Activated T-cell treated with anti-CD3 and anti-CD28 coated beads for 4 hours (primary cell): ENCODE results near the gene BIRC7.
"Not testable (repeated sequence)": the region's sequence is repeated elsewhere in the genome, so short reads cannot be mapped to it uniquely, and the experiment has no call there.

Experiments used
- DNase-seq: peaks from one replicate; pipeline ENCODE4 v3.0.0-alpha.2; 2020

BIRC7 gene

GRCh38 chr20:63249891-63250290 lies 14.2 kb downstream of the BIRC7 start:
- DNase-seq = no peak

- DNase-seq = not testable (repeated sequence)
These were observed 15.6 kb downstream of the BIRC7 start for GRCh38 chr20:63251350-63251749.

- DNase-seq = no peak
These were observed 16.6 kb downstream of the BIRC7 start for GRCh38 chr20:63252284-63252711.

GRCh38 chr20:63253065-63253437 lies 17.3 kb downstream of the BIRC7 start:
- DNase-seq = no peak

GRCh38 chr20:63253438-63254231 lies 17.9 kb downstream of the BIRC7 start:
- no peak for DNase-seq

- no peak for DNase-seq
These were observed 18.5 kb downstream of the BIRC7 start, which contains the start of gene NKAIN4 for GRCh38 chr20:63254232-63254605. Gene NKAIN4 (minus strand): TSS chr20:63254463. CDS start chr20:63254450, 13 bp downstream.

- DNase-seq = no peak
These were observed 19.1 kb downstream of the BIRC7 start for GRCh38 chr20:63254606-63255384.

GRCh38 chr20:63255931-63256704 lies 20.4 kb downstream of the BIRC7 start:
- DNase-seq = no peak

- no peak for DNase-seq
These were observed 21.2 kb downstream of the BIRC7 start for GRCh38 chr20:63256954-63257353.

- DNase-seq = no peak
These were observed 21.9 kb downstream of the BIRC7 start for GRCh38 chr20:63257629-63258028.

GRCh38 chr20:63258781-63259180 lies 23.1 kb downstream of the BIRC7 start:
- no peak for DNase-seq

GRCh38 chr20:63259734-63260460 lies 24.2 kb downstream of the BIRC7 start:
- DNase-seq = no peak

GRCh38 chr20:63260521-63260920 lies 24.8 kb downstream of the BIRC7 start:
- DNase-seq = no peak

GRCh38 chr20:63261060-63261794 lies 25.5 kb downstream of the BIRC7 start:
- no peak for DNase-seq

- no peak for DNase-seq
These were observed 26.3 kb downstream of the BIRC7 start for GRCh38 chr20:63261795-63262528.

- DNase-seq = no peak
These were observed 27.1 kb downstream of the BIRC7 start for GRCh38 chr20:63262836-63263235.

GRCh38 chr20:63264000-63264399 lies 28.3 kb downstream of the BIRC7 start:
- DNase-seq = no peak

GRCh38 chr20:63264519-63264918 lies 28.8 kb downstream of the BIRC7 start:
- DNase-seq = no peak

- DNase-seq = no peak
These were observed 30.3 kb downstream of the BIRC7 start for GRCh38 chr20:63265891-63266515.

- DNase-seq = no peak
These were observed 32.0 kb downstream of the BIRC7 start for GRCh38 chr20:63267691-63268090.

GRCh38 chr20:63268256-63268655 lies 32.6 kb downstream of the BIRC7 start:
- DNase-seq = no peak
